HepG2 (cell line): ENCODE results near the gene PRSS21. TPM values are rescaled to one million over a fixed set of nuclear protein-coding genes. Genes with fewer than 3 reads are reported as not detected.

Source experiments
- ATM ChIP-seq: fragments of 450-650 bp; IDR thresholded peaks from 2 replicates; pipeline ENCODE4 v1.7.1; 2017; ENCODE audit warnings: mild to moderate bottlenecking, borderline replicate concordance
- BCL3 ChIP-seq: sonication (generic); formaldehyde crosslinking; IDR thresholded peaks from 2 replicates; pipeline ENCODE4 v1.5.1; 2020; ENCODE audit warnings: mild to moderate bottlenecking, missing genetic modification reagents, moderate library complexity
- CBX2 ChIP-seq, 2 experiments: fragments of 200-600 bp in 1 of 2; sonication (generic); formaldehyde crosslinking in 1 of 2; IDR thresholded peaks; 2 replicates each; pipeline versions ENCODE4 v1.7.0 to v1.8.1; 2018 to 2022; ENCODE audit warnings: low read depth in 2 of 2, low read length in 1 of 2, mild to moderate bottlenecking in 1 of 2, missing genetic modification reagents in 1 of 2
- DDIT3 ChIP-seq: sonication (generic); formaldehyde crosslinking; IDR thresholded peaks from 2 replicates; pipeline ENCODE4 v1.4.0; 2020; ENCODE audit warnings: mild to moderate bottlenecking, missing genetic modification reagents
- ETV6 ChIP-seq: sonication (generic); formaldehyde crosslinking; conservative IDR thresholded peaks from 2 replicates; pipeline ENCODE4 v1.4.0; 2020; ENCODE audit warnings: missing genetic modification reagents
- GLI4 ChIP-seq: sonication (generic); formaldehyde crosslinking; IDR thresholded peaks from 2 replicates; pipeline ENCODE4 v1.5.1; 2020; ENCODE audit warnings: missing genetic modification reagents, mild to moderate bottlenecking, moderate library complexity, borderline replicate concordance
- HHEX ChIP-seq: IDR thresholded peaks from 2 replicates; pipeline ENCODE4 v1.6.1; 2016; ENCODE audit warnings: control low read depth
- KDM5A ChIP-seq: fragments of 200-600 bp; sonication (generic); IDR thresholded peaks from 2 replicates; pipeline ENCODE4 v1.7.0; 2018; ENCODE audit warnings: antibody characterized with exemption, mild to moderate bottlenecking, low read length, borderline replicate concordance
- SPEN ChIP-seq: sonication (generic); formaldehyde crosslinking; IDR thresholded peaks from 2 replicates; pipeline ENCODE4 v1.5.1; 2020; ENCODE audit warnings: low read depth, mild to moderate bottlenecking, missing genetic modification reagents
- TRIM24 ChIP-seq: sonication (generic); formaldehyde crosslinking; IDR thresholded peaks from 2 replicates; pipeline ENCODE4 v1.8.0; 2022; ENCODE audit warnings: mild to moderate bottlenecking, missing genetic modification reagents
- ZFP36L2 ChIP-seq: sonication (generic); formaldehyde crosslinking; IDR thresholded peaks from 2 replicates; pipeline ENCODE4 v1.4.0; 2020; ENCODE audit warnings: missing genetic modification reagents
- ZMYM2 ChIP-seq: sonication (generic); formaldehyde crosslinking; IDR thresholded peaks from 2 replicates; pipeline ENCODE4 v1.8.0; 2022; ENCODE audit warnings: mild to moderate bottlenecking, missing genetic modification reagents
- ZMYM3 ChIP-seq: sonication (generic); formaldehyde crosslinking; IDR thresholded peaks from 2 replicates; pipeline ENCODE4 v1.5.1; 2020; ENCODE audit warnings: mild to moderate bottlenecking, missing genetic modification reagents
- ZNF160 ChIP-seq: sonication (generic); formaldehyde crosslinking; IDR thresholded peaks from 2 replicates; pipeline ENCODE4 v1.8.0; 2022; ENCODE audit warnings: mild to moderate bottlenecking, inconsistent platforms, missing genetic modification reagents
- ZNF451 ChIP-seq: sonication (generic); formaldehyde crosslinking; IDR thresholded peaks from 2 replicates; pipeline ENCODE4 v1.5.0; 2020; ENCODE audit warnings: mild to moderate bottlenecking, missing genetic modification reagents
- ZNF574 ChIP-seq: sonication (generic); formaldehyde crosslinking; IDR thresholded peaks from 2 replicates; pipeline ENCODE4 v1.4.0; 2020; ENCODE audit warnings: missing genetic modification reagents
- polyA plus RNA-seq, 8 experiments: library from polyadenylated mRNA; depleted of rRNA in 3 of 8; stranded (reverse) in 7 of 8; unstranded in 1 of 8; fragments of >200 nt; fragmentation: Illumina TruSeq in 4 of 8; extraction: Trizol in 4 of 8; gene quantifications; 2 replicates each; pipeline versions ENCODE4 v1.2.1 to v1.2.3, GENCODE V29; 2011 to 2016; ENCODE audit warnings: low read depth in 4 of 8, missing spikeins in 1 of 8, mixed read lengths in 1 of 8; ENCODE audit not compliant: insufficient read depth in 1 of 8
- total RNA-seq, 5 experiments: library from RNA; depleted of rRNA; stranded (reverse); fragments of >200 nt; fragmentation: Illumina TruSeq; extraction: Trizol; gene quantifications; 2 replicates each; pipeline ENCODE4 v1.2.3, GENCODE V29; 2016; ENCODE audit warnings: low read depth in 1 of 5
- TF ChIP-seq, protein P1 (sequence below): sonication (generic); formaldehyde crosslinking; IDR thresholded peaks from 2 replicates; pipeline ENCODE4 v1.4.0; 2020; ENCODE audit warnings: missing genetic modification reagents
- TF ChIP-seq, protein P2 (sequence below): sonication (generic); formaldehyde crosslinking; IDR thresholded peaks from 2 replicates; pipeline ENCODE4 v1.5.0; 2020; ENCODE audit warnings: missing genetic modification reagents

The PRSS21 gene
- total and polyA plus RNA-seq, 2 of the 13 experiments (the other 11 are each of a cell fraction or from before 2014, with no cell fraction given), result not detected

- TF ChIP-seq, protein P1, sequence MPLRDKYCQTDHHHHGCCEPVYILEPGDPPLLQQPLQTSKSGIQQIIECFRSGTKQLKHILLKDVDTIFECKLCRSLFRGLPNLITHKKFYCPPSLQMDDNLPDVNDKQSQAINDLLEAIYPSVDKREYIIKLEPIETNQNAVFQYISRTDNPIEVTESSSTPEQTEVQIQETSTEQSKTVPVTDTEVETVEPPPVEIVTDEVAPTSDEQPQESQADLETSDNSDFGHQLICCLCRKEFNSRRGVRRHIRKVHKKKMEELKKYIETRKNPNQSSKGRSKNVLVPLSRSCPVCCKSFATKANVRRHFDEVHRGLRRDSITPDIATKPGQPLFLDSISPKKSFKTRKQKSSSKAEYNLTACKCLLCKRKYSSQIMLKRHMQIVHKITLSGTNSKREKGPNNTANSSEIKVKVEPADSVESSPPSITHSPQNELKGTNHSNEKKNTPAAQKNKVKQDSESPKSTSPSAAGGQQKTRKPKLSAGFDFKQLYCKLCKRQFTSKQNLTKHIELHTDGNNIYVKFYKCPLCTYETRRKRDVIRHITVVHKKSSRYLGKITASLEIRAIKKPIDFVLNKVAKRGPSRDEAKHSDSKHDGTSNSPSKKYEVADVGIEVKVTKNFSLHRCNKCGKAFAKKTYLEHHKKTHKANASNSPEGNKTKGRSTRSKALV (CRISPR knock-in tag), result no peak; the same call in 1 of the 2 replicates
- TF ChIP-seq ATM (no peak), ZNF574 (peak; percentile 95), GLI4 (CRISPR knock-in tag) (peak; percentile 54; the same call in 1 of the 2 replicates), DDIT3 (CRISPR knock-in tag) (0 out of 2 replicates have a peak, but pooled peaks have one; percentile 40), ZFP36L2 (CRISPR knock-in tag) (0 out of 2 replicates have a peak, but pooled peaks have one; percentile 7), ETV6 (no peak; the same call in 1 of the 2 replicates), TRIM24 (no peak), ZMYM2 (peak; percentile 51; the same call in 1 of the 2 replicates), BCL3 (CRISPR knock-in tag) (peak; percentile 76; the same call in 1 of the 2 replicates), SPEN (CRISPR knock-in tag) (peak; percentile 83), KDM5A (peak; percentile 79), ZMYM3 (CRISPR knock-in tag) (peak; percentile 9; the same call in 1 of the 2 replicates), ZNF451 (CRISPR knock-in tag) (no peak), HHEX (no peak), CBX2 (IDR thresholded peaks at IDR 0.05; ENCODE audit: low read depth, low read length) (no peak), CBX2 (CRISPR knock-in tag; IDR thresholded peaks at IDR 0.05; ENCODE audit: low read depth) (no peak), ZNF160 (CRISPR knock-in tag) (peak; percentile 58)
- TF ChIP-seq, protein P2, sequence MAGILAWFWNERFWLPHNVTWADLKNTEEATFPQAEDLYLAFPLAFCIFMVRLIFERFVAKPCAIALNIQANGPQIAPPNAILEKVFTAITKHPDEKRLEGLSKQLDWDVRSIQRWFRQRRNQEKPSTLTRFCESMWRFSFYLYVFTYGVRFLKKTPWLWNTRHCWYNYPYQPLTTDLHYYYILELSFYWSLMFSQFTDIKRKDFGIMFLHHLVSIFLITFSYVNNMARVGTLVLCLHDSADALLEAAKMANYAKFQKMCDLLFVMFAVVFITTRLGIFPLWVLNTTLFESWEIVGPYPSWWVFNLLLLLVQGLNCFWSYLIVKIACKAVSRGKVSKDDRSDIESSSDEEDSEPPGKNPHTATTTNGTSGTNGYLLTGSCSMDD (CRISPR knock-in tag), result no peak
These were observed 51.2 kb downstream of the PRSS21 start (continued) for GRCh38 chr16:2867987-2868789.
